Measurements from ENCODE around the gene MAN1C1.

Gene MAN1C1

DNA sequence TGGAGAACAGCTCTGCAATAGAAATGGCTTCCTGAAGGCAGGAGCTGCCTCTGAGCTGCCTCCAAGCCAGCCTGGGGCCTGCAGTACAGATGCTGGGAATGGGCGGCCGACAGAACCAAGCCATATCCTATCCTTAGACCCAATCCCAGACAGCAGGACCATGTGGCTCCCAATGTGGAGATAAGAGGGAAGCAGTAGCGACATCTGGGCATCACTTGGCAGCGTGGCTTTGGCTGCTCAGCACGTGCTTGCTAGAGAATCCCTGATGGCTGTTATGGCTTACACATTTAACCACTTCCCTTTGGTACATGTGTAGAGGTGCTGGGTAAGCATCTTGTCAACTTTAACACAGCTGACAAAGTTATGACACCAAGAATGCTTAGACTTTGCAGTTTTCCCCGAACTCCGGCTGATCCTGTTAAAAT, 87.7 kb downstream of the MAN1C1 start:
- TF ChIP-seq ZFP30 (CRISPR knock-in tag; IDR thresholded peaks at IDR 0.05), result 0 out of 2 replicates have a peak, but pooled peaks have one; percentile 29
- peak; percentile 67; the same call in 1 of the 2 replicates for TF ChIP-seq TCF4 (CRISPR knock-in tag; IDR thresholded peaks at IDR 0.05; ENCODE audit: borderline replicate concordance)
- TF ChIP-seq, protein P1, sequence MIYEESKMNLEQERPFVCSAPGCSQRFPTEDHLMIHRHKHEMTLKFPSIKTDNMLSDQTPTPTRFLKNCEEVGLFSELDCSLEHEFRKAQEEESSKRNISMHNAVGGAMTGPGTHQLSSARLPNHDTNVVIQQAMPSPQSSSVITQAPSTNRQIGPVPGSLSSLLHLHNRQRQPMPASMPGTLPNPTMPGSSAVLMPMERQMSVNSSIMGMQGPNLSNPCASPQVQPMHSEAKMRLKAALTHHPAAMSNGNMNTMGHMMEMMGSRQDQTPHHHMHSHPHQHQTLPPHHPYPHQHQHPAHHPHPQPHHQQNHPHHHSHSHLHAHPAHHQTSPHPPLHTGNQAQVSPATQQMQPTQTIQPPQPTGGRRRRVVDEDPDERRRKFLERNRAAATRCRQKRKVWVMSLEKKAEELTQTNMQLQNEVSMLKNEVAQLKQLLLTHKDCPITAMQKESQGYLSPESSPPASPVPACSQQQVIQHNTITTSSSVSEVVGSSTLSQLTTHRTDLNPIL (CRISPR knock-in tag; IDR thresholded peaks at IDR 0.05; ENCODE audit: low read depth), result no peak
- TF ChIP-seq, protein P2, sequence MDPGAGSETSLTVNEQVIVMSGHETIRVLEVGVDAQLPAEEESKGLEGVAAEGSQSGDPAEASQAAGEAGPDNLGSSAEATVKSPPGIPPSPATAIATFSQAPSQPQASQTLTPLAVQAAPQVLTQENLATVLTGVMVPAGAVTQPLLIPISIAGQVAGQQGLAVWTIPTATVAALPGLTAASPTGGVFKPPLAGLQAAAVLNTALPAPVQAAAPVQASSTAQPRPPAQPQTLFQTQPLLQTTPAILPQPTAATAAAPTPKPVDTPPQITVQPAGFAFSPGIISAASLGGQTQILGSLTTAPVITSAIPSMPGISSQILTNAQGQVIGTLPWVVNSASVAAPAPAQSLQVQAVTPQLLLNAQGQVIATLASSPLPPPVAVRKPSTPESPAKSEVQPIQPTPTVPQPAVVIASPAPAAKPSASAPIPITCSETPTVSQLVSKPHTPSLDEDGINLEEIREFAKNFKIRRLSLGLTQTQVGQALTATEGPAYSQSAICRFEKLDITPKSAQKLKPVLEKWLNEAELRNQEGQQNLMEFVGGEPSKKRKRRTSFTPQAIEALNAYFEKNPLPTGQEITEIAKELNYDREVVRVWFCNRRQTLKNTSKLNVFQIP (CRISPR knock-in tag; IDR thresholded peaks at IDR 0.05; ENCODE audit: borderline replicate concordance, low read depth), result no peak
- TF ChIP-seq ZNF70 (CRISPR knock-in tag; IDR thresholded peaks at IDR 0.05), result no peak
- TF ChIP-seq ZNF565 (CRISPR knock-in tag; conservative IDR thresholded peaks at IDR 0.05; ENCODE audit: low read depth), result no peak
- TF ChIP-seq, protein P3, sequence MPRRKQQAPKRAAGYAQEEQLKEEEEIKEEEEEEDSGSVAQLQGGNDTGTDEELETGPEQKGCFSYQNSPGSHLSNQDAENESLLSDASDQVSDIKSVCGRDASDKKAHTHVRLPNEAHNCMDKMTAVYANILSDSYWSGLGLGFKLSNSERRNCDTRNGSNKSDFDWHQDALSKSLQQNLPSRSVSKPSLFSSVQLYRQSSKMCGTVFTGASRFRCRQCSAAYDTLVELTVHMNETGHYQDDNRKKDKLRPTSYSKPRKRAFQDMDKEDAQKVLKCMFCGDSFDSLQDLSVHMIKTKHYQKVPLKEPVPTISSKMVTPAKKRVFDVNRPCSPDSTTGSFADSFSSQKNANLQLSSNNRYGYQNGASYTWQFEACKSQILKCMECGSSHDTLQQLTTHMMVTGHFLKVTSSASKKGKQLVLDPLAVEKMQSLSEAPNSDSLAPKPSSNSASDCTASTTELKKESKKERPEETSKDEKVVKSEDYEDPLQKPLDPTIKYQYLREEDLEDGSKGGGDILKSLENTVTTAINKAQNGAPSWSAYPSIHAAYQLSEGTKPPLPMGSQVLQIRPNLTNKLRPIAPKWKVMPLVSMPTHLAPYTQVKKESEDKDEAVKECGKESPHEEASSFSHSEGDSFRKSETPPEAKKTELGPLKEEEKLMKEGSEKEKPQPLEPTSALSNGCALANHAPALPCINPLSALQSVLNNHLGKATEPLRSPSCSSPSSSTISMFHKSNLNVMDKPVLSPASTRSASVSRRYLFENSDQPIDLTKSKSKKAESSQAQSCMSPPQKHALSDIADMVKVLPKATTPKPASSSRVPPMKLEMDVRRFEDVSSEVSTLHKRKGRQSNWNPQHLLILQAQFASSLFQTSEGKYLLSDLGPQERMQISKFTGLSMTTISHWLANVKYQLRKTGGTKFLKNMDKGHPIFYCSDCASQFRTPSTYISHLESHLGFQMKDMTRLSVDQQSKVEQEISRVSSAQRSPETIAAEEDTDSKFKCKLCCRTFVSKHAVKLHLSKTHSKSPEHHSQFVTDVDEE (CRISPR knock-in tag; IDR thresholded peaks at IDR 0.05), result 0 out of 2 replicates have a peak, but pooled peaks have one; percentile 72
- TF ChIP-seq BACH2 (CRISPR knock-in tag; IDR thresholded peaks at IDR 0.05; ENCODE audit: borderline replicate concordance), result no peak
- ATAC-seq, result no peak

DNA sequence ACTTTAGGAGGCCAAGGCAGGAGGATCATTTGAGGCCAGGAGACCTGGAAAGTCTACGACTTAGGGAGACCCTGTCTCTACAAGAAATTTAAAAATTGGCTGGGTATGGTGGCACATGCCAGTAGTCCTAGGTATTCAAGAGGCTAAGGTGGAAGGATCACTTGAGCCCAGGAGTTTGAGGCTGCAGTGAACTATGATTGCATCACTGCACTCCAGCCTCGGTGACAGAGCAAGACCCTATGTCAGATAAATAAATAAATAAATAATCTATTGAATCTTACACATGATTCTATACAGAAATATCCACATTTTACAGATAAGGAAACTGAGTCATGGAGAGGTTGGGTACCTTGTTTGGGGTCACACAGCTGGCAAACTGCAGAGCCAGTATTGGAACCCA, 89.1 kb downstream of the MAN1C1 start:
- ATAC-seq, result no peak
- TF ChIP-seq, protein P1 (CRISPR knock-in tag; IDR thresholded peaks at IDR 0.05; ENCODE audit: low read depth), result no peak
- TF ChIP-seq TOX (CRISPR knock-in tag; IDR thresholded peaks at IDR 0.05; ENCODE audit: borderline replicate concordance) (no peak), BACH2 (CRISPR knock-in tag; IDR thresholded peaks at IDR 0.05; ENCODE audit: borderline replicate concordance) (no peak), ZC3H10 (CRISPR knock-in tag; IDR thresholded peaks at IDR 0.05) (no peak)

DNA sequence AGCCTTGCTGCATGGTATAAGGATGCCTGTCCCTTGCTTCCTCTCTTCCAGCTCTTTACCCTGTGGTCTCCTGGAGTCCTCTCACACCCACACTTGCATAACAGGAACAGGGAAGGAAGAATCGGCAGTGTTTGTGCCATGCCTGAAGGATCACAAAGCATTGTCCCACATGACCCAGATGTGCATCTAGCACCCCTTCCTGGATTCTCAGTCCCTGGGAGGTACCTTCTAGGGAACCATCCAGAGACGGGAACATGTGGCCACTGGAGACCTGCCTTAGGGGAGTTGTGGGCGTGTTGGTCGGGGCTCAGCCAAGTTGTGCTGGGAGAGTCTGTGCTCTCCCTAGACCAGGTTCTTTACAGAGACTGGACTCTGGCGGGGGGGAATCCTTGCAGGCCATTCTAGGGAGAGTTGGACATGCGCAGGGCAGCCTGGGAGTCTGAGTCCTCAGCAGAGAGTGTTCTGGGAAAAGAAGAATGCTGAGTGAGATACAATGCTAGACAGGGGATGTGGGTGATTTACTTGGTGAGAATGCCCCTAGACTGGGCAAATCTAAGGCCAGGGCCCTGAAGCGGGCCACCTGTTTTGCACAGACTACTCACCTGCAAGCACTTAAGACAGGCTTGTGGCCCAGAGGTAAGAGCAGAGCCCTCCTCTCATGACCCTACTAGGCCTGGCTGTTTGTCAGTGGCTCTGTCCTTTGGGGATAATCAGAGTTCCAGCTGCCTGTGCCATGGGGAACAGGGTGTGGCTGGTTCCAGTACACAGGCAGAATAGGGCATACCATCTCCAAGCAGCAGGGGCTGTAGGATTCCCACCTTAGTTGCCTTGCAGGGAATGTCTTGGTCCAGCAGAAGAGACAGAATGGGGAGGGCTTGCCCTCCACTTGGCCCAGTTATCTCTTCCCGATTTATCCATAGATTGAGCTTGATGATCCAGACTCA, 89.8 kb downstream of the MAN1C1 start:
- ATAC-seq, result no peak
- TF ChIP-seq RARB (CRISPR knock-in tag; IDR thresholded peaks at IDR 0.05) (no peak), ESRRG (CRISPR knock-in tag; IDR thresholded peaks at IDR 0.05) (no peak), ISL1 (CRISPR knock-in tag; IDR thresholded peaks at IDR 0.05) (no peak), BACH2 (CRISPR knock-in tag; IDR thresholded peaks at IDR 0.05; ENCODE audit: borderline replicate concordance) (no peak), ZNF8 (CRISPR knock-in tag; IDR thresholded peaks at IDR 0.05) (no peak), CSDC2 (CRISPR knock-in tag; IDR thresholded peaks at IDR 0.05) (no peak), ZC3H10 (CRISPR knock-in tag; IDR thresholded peaks at IDR 0.05) (no peak)
- TF ChIP-seq, protein P1 (CRISPR knock-in tag; IDR thresholded peaks at IDR 0.05; ENCODE audit: low read depth), result no peak
- TF ChIP-seq, protein P2 (CRISPR knock-in tag; IDR thresholded peaks at IDR 0.05; ENCODE audit: borderline replicate concordance, low read depth), result no peak

Measured in SK-N-SH treated with all-trans-retinoic acid at 6 μM for 48 hours (cell line).